K562 (cell line): ENCODE results near the gene SLIT1. TPM values are rescaled to one million over a fixed set of nuclear protein-coding genes. Genes with fewer than 3 reads are reported as not detected.

Source experiments
- ATAC-seq: fragments of 200-7000 bp; cut with Tn5 transposase; 3 replicates; pipeline ENCODE4 v1.9.1; 2020; ENCODE audit warnings: moderate library complexity
- BruUV-seq: library from RNA; stranded (reverse); fragments of 400-500 nt; replicated peaks from 2 replicates; lab custom pipeline; 2021; lab: Mats Ljungman, UMichigan
- CTCF ChIA-PET: fragments of 300-600 bp; formaldehyde crosslinking; extraction: SDS; loops from one replicate; lab custom pipeline; 2021; ENCODE audit warnings: low intra/inter-chr PET ratio; lab: Yijun Ruan, JAX
- POLR2A ChIA-PET: fragments of 300-600, 350-650 bp; sonication (Branson Sonifier 250); formaldehyde crosslinking; extraction: SDS; loops from one replicate; lab custom pipeline; 2021; ENCODE audit warnings: antibody characterized with exemption, inconsistent platforms; lab: Yijun Ruan, JAX
- DNase-seq, 4 experiments: peaks; one replicate each; pipeline versions ENCODE4 v3.0.0 to v3.0.0-alpha.2; 2011 to 2018; ENCODE audit warnings: low spot score in 3 of 4, mixed read lengths in 3 of 4; ENCODE audit errors: extremely low read depth in 1 of 4
- FAIRE-seq: peaks from 2 replicates; lab custom pipeline; 2011; peaks lifted over from hg19 to GRCh38; lab: Jason Lieb, UNC
- H2AFZ ChIP-seq: 2 replicates; pipeline ENCODE4 v1.6.0; 2011; ENCODE audit warnings: low read depth, low read length, control low read depth, inconsistent platforms
- H3K27ac ChIP-seq: fragments of 200-600 bp; 3 replicates; pipeline ENCODE4 v1.8.0; 2011; ENCODE audit warnings: low read depth, mild to moderate bottlenecking, control low read depth, inconsistent platforms, low read length, moderate library complexity, mixed read lengths; ENCODE audit errors: extremely low read depth
- H3K27me3 ChIP-seq, 2 experiments: fragments of 300-600 bp in 1 of 2; 2 replicates in 1 of 2; 3 replicates in 1 of 2; pipeline versions ENCODE4 v1.6.0 to v1.8.0; 2011; ENCODE audit warnings: inconsistent platforms in 2 of 2, low read length in 2 of 2, mild to moderate bottlenecking in 1 of 2, mixed read lengths in 1 of 2, moderate library complexity in 1 of 2; ENCODE audit not compliant: control insufficient read depth in 2 of 2, insufficient read depth in 2 of 2
- H3K36me3 ChIP-seq: fragments of 300-600 bp; 3 replicates; pipeline ENCODE4 v1.8.0; 2011; ENCODE audit warnings: mild to moderate bottlenecking, low read length, inconsistent platforms; ENCODE audit not compliant: control insufficient read depth, insufficient read depth
- H3K4me1 ChIP-seq, 2 experiments: fragments of 200-600 bp in 1 of 2; replicated peaks in 1 of 2; 2 replicates in 1 of 2; 3 replicates in 1 of 2; pipeline versions ENCODE4 v1.5.1 to v1.8.0; 2011; ENCODE audit warnings: inconsistent platforms in 2 of 2, low read length in 2 of 2, mild to moderate bottlenecking in 1 of 2, mixed read lengths in 1 of 2, moderate library complexity in 1 of 2; ENCODE audit not compliant: control insufficient read depth in 2 of 2, insufficient read depth in 2 of 2
- H3K4me2 ChIP-seq: 2 replicates; pipeline ENCODE4 v1.6.1; 2011; ENCODE audit warnings: low read length, control low read depth, inconsistent platforms, mixed read lengths; ENCODE audit not compliant: insufficient read depth
- H3K4me3 ChIP-seq: fragments of 200-600 bp; sonication (generic), shearing (Covaris generic); 2 replicates; pipeline ENCODE4 v1.5.1; 2016; ENCODE audit warnings: control low read depth, inconsistent platforms
- H3K79me2 ChIP-seq: fragments of 200-600 bp; 3 replicates; pipeline ENCODE4 v1.8.0; 2011; ENCODE audit warnings: low read length, inconsistent platforms; ENCODE audit not compliant: control insufficient read depth, insufficient read depth
- H3K9ac ChIP-seq, 2 experiments: 2 replicates each; pipeline versions ENCODE4 v1.6.0 to v1.6.1; 2011; ENCODE audit warnings: low read depth in 2 of 2, low read length in 2 of 2, control low read depth in 1 of 2, inconsistent platforms in 1 of 2, mild to moderate bottlenecking in 1 of 2, mixed read lengths in 1 of 2; ENCODE audit not compliant: insufficient read depth in 1 of 2
- H3K9me1 ChIP-seq: one replicate; pipeline ENCODE4 v1.6.0; 2011; ENCODE audit warnings: inconsistent platforms, mild to moderate bottlenecking, low read length, moderate library complexity; ENCODE audit not compliant: control insufficient read depth, insufficient read depth
- H3K9me3 ChIP-seq: replicated peaks from 2 replicates; pipeline ENCODE4 v1.5.1; 2011; ENCODE audit warnings: low read depth, low read length, inconsistent platforms; ENCODE audit not compliant: control insufficient read depth, insufficient read depth
- H4K20me1 ChIP-seq: replicated peaks from 2 replicates; pipeline ENCODE4 v1.6.1; 2011; ENCODE audit warnings: low read length, inconsistent platforms, mixed read lengths; ENCODE audit not compliant: control insufficient read depth, insufficient read depth
- ATF7 ChIP-seq: fragments of 450-650 bp; IDR thresholded peaks from 2 replicates; pipeline ENCODE4 v1.7.1; 2014; ENCODE audit warnings: mild to moderate bottlenecking, moderate library complexity
- BRF2 ChIP-seq: IDR thresholded peaks from 3 replicates; pipeline ENCODE4 v1.6.1; 2011; ENCODE audit warnings: borderline replicate concordance, mild to moderate bottlenecking; ENCODE audit not compliant: insufficient read length, insufficient read depth
- GATA2 ChIP-seq: sonication (generic); formaldehyde crosslinking; IDR thresholded peaks from 2 replicates; pipeline ENCODE4 v1.4.0; 2020; ENCODE audit warnings: mild to moderate bottlenecking, missing genetic modification reagents
- SMAD2 ChIP-seq: fragments of 150-350 bp; IDR thresholded peaks from 2 replicates; pipeline ENCODE4 v1.6.1; 2014; ENCODE audit warnings: low read depth, mild to moderate bottlenecking, low read length
- SRSF3 ChIP-seq: fragments of 200-400 bp; formaldehyde crosslinking; IDR thresholded peaks from 2 replicates; pipeline ENCODE4 v1.6.1; 2016; ENCODE audit warnings: mild to moderate bottlenecking, low read length, moderate library complexity; ENCODE audit not compliant: insufficient read depth
- XRCC4 ChIP-seq: IDR thresholded peaks from one replicate; pipeline ENCODE4 v1.6.1; 2011; ENCODE audit not compliant: insufficient read depth, insufficient read length; ENCODE audit errors: extremely low read depth
- ZC3H11A ChIP-seq: IDR thresholded peaks from 2 replicates; pipeline ENCODE4 v1.6.1; 2012; ENCODE audit warnings: low read depth, low read length, improper control_type of control experiment
- ZFPM2 ChIP-seq: fragments of 250-450 bp; sonication (Bioruptor Pico); IDR thresholded peaks from 2 replicates; pipeline ENCODE4 v1.5.1; 2022; ENCODE audit warnings: mild to moderate bottlenecking
- ZNF644 ChIP-seq: fragments of 200-800 bp; sonication (Bioruptor generic); IDR thresholded peaks from 2 replicates; pipeline ENCODE4 v1.6.1; 2016; ENCODE audit warnings: low read depth, missing genetic modification characterization, missing compliant biosample characterization
- WGBS: fragments of 100-300 bp; shearing (Covaris generic); methylation state at CpG from one replicate; pipeline ENCODE4 v1.1.6; 2016; ENCODE audit warnings: low coverage, mixed read lengths; ENCODE audit not compliant: insufficient coverage; ENCODE audit errors: missing lambda C conversion rate; 5-methylcytosine and 5-hydroxymethylcytosine counted together
- in situ Hi-C: fragments of 300-500 bp; cut with MboI; formaldehyde crosslinking; loops from 4 replicates; pipeline ENCODE4 v1.15.0; 2018; ENCODE audit warnings: inconsistent platforms, mixed read lengths
- intact Hi-C: fragments of 100-400 bp; cut with micrococcal nuclease; formaldehyde crosslinking; loops from 2 replicates; pipeline ENCODE4 v1.14.2; 2022
- polyA plus RNA-seq, 8 experiments: library from polyadenylated mRNA; depleted of rRNA in 4 of 8; stranded (reverse) in 5 of 8; unstranded in 3 of 8; fragments of >200 nt; fragmentation: Nextera tagmentation in 2 of 8; fragmentation: Illumina TruSeq in 1 of 8; extraction: Ambion mirVana in 2 of 8; extraction: Trizol in 1 of 8; gene quantifications; 2 replicates each; pipeline versions ENCODE4 v1.2.1 to v1.2.3, GENCODE V29; 2011 to 2014; ENCODE audit warnings: inconsistent platforms in 1 of 8, missing spikeins in 1 of 8
- total RNA-seq, 7 experiments: library from RNA; depleted of rRNA in 6 of 7; stranded (reverse); fragments of >200 nt in 6 of 7; fragmentation: Illumina TruSeq in 2 of 7; extraction: Trizol in 2 of 7; gene quantifications; 2 replicates each; pipeline versions ENCODE4 v1.2.1 to v1.2.3, GENCODE V29; 2011 to 2021; ENCODE audit warnings: low replicate concordance in 1 of 7

Gene SLIT1
- total and polyA plus RNA-seq, 9 of the 15 experiments (the other 6 are each of a cell fraction or from before 2014, with no cell fraction given) = 0.01 to 0.11 (median 0.04) TPM; not detected in 3

- no peak for TF ChIP-seq SMAD2
Observed at GRCh38 chr10:97144297-97144696, 41.5 kb downstream of the SLIT1 start (continued).

- no peaks in the 10 kb centered on the region for H3K9me1 ChIP-seq
- H3K4me2 ChIP-seq = no peak overlapping the region
- in situ Hi-C loops = no loop called here
- H2AFZ ChIP-seq = no peak overlapping the region
- 3% methylated on average over 2 of the region's 2 CpGs for WGBS
- ATAC-seq (no peak), FAIRE-seq (no peak)
- H3K79me2 ChIP-seq = no peaks in the 10 kb centered on the region
- CTCF ChIA-PET = no interaction called here
- H3K4me1 ChIP-seq = no peaks in the 10 kb centered on the region
- POLR2A ChIA-PET = no interaction called here
- H3K27ac ChIP-seq = no peak overlapping the region
- H3K9ac ChIP-seq = no peak overlapping the region
- no peaks in the 10 kb centered on the region; the same call in 1 of the 2 replicates for H4K20me1 ChIP-seq
- intact Hi-C loops = no loop called here
- no peaks in the 10 kb centered on the region for H3K9me3 ChIP-seq
- TF ChIP-seq ZNF644 (tag) (no peak), GATA2 (CRISPR knock-in tag) (no peak), ATF7 (no peak), XRCC4 (no peak), ZFPM2 (no peak), ZC3H11A (no peak), BRF2 (no peak), SRSF3 (no peak)
- TF ChIP-seq, all 486 proteins: peak for 0
- H3K4me3 ChIP-seq = no peak overlapping the region
- DNase-seq = no peak
- H3K27me3 ChIP-seq = peaks cover 21 to 50% of the 10 kb centered on the region in 2 experiments
- H3K36me3 ChIP-seq = no peaks in the 10 kb centered on the region
- BruUV-seq = no TSS peak
Observed at GRCh38 chr10:97142834-97143233, 42.9 kb downstream of the SLIT1 start.
